ENCODE data around the gene PDE4D. TPM values are rescaled to one million over a fixed set of nuclear protein-coding genes. Genes with fewer than 3 reads are reported as not detected.
"Not testable (repeated sequence)": the region's sequence is repeated elsewhere in the genome, so short reads cannot be mapped to it uniquely, and the experiment has no call there.

Gene PDE4D
- total RNA-seq, 1 experiment from 2014 or later = 15.0 TPM

DNA sequence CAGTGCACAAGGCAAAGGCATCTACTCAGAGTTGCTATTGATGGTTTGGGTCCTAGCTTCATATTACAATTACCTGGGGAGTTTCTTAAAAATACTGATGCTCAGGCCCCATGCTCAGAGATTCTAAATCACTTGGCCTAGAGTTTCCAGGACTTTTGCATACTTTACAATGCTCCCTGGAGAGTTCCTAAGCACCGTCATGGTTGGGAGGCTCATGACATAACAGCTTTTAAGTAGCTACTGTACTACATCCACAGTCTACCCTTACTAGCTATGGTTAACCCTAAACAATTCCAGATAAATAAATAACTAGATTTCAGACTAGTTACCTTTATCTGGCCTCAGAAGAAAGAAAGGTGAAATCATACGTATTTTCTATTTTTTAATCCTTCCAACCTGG, 414.4 kb downstream of the PDE4D start:
- DNase-seq (ENCODE audit: low spot score) = no peak

DNA sequence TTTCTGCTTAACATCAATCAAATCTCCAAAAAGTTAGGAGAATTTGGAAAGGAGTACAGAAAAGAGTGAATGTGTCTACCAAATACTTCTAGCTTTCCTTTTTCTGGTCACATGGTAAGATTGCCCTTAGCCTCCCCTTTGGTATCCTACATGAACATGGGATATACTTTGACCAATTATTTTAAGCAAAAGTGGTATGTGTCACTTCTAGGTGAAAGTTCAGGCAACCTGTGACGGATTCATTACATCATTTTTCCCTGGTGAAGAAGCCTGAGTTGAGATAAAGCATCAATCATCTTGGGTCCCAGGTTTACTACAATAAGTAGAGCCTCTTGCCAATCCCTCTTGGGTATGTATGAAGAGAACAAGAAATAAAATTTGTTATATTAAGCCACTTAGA, 419.2 kb downstream of the PDE4D start:
- DNase-seq (ENCODE audit: low spot score) = no peak

- DNase-seq (ENCODE audit: low spot score) = no peak
Observed at GRCh38 chr5:59473611-59474010, 419.9 kb downstream of the PDE4D start.

DNA sequence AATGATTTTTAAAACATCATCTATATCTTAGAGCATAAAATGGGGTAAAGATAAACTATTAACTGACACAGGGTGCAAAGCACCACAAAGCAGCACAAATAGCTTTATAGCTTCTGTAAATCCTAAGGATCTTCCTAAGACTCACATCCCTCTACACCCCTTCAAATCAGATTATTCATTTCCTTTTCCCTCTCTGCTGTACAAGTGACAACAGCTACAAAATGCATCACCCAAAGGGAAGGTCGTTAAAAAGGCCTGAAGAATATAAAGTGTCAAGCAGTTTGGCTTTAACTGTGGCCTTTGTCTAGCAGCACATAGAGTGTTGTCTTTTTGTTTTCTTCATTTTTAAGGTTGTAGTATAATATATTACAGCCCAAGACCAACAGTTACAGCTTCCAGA, 422.1 kb downstream of the PDE4D start:
- no peak for DNase-seq (ENCODE audit: low spot score)

GRCh38 chr5:59467969-59468368, 425.6 kb downstream of the PDE4D start:
- no peak for DNase-seq (ENCODE audit: low spot score)

DNA sequence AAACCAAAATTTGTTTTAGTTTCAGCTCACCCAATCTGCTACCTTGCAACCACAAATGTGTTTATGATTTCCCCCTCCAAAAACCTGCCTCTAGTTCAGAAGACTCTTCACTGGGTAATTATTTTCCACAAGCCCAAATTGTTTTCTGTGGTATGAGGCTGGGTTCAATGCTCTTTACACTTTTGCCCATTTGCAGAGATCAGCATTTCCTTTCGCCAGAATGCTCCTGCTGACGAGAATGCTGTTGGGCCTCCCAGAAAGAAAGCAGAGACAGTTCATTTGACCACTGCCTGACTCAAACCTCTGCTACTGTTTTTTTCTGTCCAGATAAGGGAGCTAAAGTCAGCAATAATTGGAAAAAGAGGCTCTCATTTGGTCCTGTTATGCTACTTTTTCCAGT, 427.3 kb downstream of the PDE4D start:
- no peak for DNase-seq (ENCODE audit: low spot score)

- DNase-seq (ENCODE audit: low spot score) = no peak
Observed at GRCh38 chr5:59464969-59465368, 428.6 kb downstream of the PDE4D start.

GRCh38 chr5:59463618-59464166, 429.8 kb downstream of the PDE4D start:
- DNase-seq (ENCODE audit: low spot score) = not testable (repeated sequence)

- DNase-seq (ENCODE audit: low spot score) = no peak
Observed at GRCh38 chr5:59462956-59463355, 430.6 kb downstream of the PDE4D start.

DNA sequence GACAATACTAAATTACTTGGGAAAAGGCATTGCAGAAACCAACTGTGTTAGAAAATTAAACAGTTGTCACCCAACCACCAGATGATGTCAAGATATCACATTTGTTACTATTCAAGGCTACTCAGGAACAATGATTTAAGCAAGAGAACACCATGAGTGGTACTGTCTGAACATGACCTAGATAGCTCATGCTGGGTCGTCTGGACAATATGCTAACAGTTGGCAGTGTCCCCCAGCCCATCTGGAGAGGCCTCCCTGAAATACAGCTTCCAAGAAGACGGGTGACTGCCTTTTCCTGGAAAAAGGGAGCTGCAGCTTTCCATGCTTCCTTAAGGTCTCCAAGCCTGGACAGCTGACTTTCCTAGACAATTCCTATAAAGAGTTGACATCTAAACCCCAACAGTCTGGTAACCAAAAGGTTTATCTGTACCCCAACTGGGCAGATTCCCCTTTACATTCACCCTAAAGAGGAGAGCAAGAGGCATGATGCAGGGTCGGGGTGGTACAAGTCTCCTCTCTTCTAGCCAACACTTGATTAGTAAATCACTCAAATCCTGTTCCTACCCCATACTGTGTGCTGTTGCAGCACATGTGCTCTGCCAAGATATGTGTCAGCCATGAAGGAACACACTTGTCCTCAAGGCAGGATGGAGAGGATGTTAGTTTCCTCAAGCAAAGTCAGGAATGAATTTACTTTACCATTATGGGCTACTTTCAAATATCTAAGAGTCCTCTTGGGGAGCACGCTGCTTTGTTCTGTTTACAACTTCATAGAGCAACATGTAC, 433.0 kb downstream of the PDE4D start:
- no peak for DNase-seq (ENCODE audit: low spot score)

GRCh38 chr5:59458966-59459729, 434.4 kb downstream of the PDE4D start:
- no peak for DNase-seq (ENCODE audit: low spot score)

- no peak for DNase-seq (ENCODE audit: low spot score)
Observed at GRCh38 chr5:59458321-59458720, 435.2 kb downstream of the PDE4D start.

DNA sequence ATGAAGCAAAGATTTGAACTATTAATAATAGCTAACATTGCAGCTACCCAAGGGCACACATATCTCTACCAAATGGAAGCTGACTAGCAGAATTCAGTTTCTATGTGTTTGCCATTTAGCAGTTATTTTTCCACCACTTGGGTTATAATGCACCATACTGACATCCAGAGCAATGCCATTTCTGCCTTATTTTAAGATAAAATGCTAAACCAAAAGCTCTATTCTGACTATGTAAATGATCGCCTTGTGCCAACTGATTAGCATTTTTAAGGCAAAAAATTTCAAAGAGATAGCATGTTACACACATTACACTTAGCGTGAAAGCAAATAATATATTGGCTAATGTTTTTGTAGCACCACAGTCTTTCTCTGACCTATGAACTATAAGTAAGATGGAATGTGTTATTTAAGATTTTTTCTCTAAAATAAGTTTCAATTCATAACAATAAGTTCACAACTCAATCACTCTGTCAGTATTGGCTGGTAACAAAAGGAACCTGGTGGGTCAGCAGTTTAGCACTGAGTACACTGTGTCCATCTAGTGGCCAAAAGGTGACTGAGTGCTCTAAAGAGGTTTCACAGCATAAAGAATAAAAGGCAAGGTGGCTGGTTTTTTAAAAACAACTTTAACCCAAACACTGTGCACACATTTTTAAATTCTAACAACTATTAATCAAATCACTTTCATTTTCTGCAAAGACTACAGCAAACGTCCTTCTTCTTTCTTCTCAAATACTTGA, 443.5 kb downstream of the PDE4D start:
- peak; percentile 15 for DNase-seq (ENCODE audit: low spot score)

DNA sequence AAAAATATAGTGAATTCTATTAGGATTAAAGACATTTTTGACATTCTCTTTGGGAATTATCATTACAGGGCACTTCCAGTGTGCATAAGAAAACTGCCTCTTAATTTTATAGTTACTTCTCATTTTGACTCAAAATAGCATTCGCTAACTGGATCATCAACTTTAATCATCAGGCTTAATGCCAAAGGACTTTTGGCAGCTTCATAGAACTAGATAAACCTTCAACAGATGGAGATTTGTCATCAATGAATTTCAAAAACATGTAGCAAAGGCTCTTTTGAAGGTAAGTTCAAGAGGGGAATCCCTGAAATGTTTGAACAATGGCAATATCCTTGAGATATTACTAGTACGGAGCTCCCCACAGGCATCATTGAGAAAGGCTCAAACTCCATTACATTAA, 447.2 kb downstream of the PDE4D start:
- no peak for DNase-seq (ENCODE audit: low spot score)

- no peak for DNase-seq (ENCODE audit: low spot score)
Observed at GRCh38 chr5:59445741-59446140, 447.8 kb downstream of the PDE4D start.

DNA sequence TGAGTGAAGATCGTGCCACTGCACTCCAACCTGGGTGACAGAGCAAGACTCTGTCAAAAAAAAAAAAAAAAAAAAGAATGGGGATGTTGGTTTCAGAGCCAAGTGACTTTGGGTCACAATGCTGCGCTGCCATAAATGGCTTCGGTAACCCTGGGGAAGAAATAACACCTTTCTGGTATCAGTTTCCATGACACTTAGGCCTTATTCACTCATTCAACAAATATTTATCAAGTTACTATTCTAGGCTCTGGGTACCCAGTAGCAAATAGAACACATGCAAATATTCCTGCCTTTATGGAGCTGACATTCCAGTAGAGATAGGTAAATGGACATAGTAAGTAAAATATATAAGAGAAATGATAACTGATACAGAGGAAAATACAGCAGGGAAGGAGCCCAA, 454.2 kb downstream of the PDE4D start:
- DNase-seq (ENCODE audit: low spot score) = no peak

GRCh38 chr5:59437176-59437575, 456.4 kb downstream of the PDE4D start:
- no peak for DNase-seq (ENCODE audit: low spot score)

GRCh38 chr5:59436364-59437148, 457.0 kb downstream of the PDE4D start:
- no peak for DNase-seq (ENCODE audit: low spot score)

- no peak for DNase-seq (ENCODE audit: low spot score)
Observed at GRCh38 chr5:59433174-59433573, 460.4 kb downstream of the PDE4D start.

GRCh38 chr5:59430066-59430685, 463.4 kb downstream of the PDE4D start:
- no peak for DNase-seq (ENCODE audit: low spot score)

DNA sequence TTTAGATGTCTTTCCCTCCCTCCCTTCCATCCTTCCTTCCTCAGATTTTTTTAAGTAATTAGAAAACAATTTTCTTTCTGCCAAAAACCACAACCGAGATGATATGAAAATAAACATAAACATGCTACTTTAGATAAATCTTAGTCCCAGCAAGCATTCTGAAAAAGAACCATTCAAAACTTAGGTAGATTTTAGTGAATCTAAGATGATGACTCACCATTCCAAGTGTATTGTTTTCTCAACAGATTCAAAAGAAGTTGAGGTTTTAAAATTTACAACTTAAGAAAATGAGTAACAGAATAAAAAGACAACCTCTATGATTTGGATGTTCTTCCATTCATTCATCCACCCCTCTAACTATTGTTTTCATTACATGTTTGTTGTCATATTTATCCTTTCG, 465.1 kb downstream of the PDE4D start:
- no peak for DNase-seq (ENCODE audit: low spot score)
